Measurements from ENCODE around the gene CDH13. TPM values are rescaled to one million over a fixed set of nuclear protein-coding genes. Genes with fewer than 3 reads are reported as not detected.

Gene CDH13
- total and polyA plus RNA-seq, 2 of the 8 experiments (the other 6 are each of a cell fraction or from before 2014, with no cell fraction given) = 2.3 to 2.4 TPM

DNA sequence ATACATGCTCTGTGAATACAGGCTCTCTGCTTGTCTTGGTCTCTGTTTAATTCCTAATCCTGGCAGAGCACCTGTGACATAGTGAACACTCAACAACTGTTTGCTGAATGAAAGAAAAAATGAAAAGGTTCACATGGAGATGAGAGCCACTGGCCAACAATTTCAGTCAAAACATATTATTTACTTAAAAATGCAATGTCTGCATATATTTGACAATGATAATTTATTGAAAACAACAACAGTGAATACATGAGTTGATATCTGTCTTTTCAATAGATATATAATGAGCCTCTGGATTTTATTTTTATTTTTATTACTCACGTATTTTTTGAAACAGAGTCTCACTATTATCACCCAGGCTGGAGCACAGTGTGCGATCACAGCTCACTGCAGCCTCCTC, 136.6 kb downstream of the CDH13 start (continued):
- TF ChIP-seq, protein P1, sequence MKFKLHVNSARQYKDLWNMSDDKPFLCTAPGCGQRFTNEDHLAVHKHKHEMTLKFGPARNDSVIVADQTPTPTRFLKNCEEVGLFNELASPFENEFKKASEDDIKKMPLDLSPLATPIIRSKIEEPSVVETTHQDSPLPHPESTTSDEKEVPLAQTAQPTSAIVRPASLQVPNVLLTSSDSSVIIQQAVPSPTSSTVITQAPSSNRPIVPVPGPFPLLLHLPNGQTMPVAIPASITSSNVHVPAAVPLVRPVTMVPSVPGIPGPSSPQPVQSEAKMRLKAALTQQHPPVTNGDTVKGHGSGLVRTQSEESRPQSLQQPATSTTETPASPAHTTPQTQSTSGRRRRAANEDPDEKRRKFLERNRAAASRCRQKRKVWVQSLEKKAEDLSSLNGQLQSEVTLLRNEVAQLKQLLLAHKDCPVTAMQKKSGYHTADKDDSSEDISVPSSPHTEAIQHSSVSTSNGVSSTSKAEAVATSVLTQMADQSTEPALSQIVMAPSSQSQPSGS (IDR thresholded peaks at IDR 0.05; ENCODE audit: low read length) = no peak
- no peak for TF ChIP-seq SRF (IDR thresholded peaks at IDR 0.05; ENCODE audit: low read depth, low read length)
- no peak for TF ChIP-seq SIN3A (conservative IDR thresholded peaks at IDR 0.05 in 1 of 2, IDR thresholded peaks at IDR 0.05 in 1 of 2; ENCODE audit: low read depth in 1 of 2, low read length in 2 of 2)
- TF ChIP-seq, protein P2, sequence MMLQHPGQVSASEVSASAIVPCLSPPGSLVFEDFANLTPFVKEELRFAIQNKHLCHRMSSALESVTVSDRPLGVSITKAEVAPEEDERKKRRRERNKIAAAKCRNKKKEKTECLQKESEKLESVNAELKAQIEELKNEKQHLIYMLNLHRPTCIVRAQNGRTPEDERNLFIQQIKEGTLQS (IDR thresholded peaks at IDR 0.05; ENCODE audit: insufficient read depth, low read depth, low read length) = no peak
